IgD-negative memory B cell (primary cell): ENCODE results near the gene DYNLRB1. TPM values are rescaled to one million over a fixed set of nuclear protein-coding genes. Genes with fewer than 3 reads are reported as not detected.
A peak's percentile ranks its signal among the peaks of the same experiment; 100 is the strongest.

Experiments used
- H3K27ac Mint-ChIP-seq, 3 donors: one replicate each; pipeline ENCODE4 v1.8.0; 2020 to 2022; ENCODE audit warnings: mild to moderate bottlenecking in 3 of 3, mixed read lengths in 3 of 3, moderate library complexity in 1 of 3
- H3K27me3 Mint-ChIP-seq: one replicate; pipeline ENCODE4 v1.8.0; 2021; ENCODE audit warnings: mixed read lengths
- H3K36me3 Mint-ChIP-seq: one replicate; pipeline ENCODE4 v1.8.0; 2020; ENCODE audit warnings: mild to moderate bottlenecking, mixed read lengths
- H3K4me1 Mint-ChIP-seq, 3 donors: one replicate each; pipeline ENCODE4 v1.8.0; 2020 to 2022; ENCODE audit warnings: mixed read lengths in 3 of 3, mild to moderate bottlenecking in 1 of 3
- H3K4me3 Mint-ChIP-seq, 4 donors: one replicate each; pipeline ENCODE4 v1.8.0; 2020 to 2022; ENCODE audit warnings: mild to moderate bottlenecking in 4 of 4, mixed read lengths in 4 of 4, moderate library complexity in 3 of 4
- H3K9me3 Mint-ChIP-seq, 3 donors: one replicate each; pipeline ENCODE4 v1.8.0; 2020 to 2021; ENCODE audit warnings: mixed read lengths in 3 of 3, mild to moderate bottlenecking in 1 of 3
- polyA plus RNA-seq: library from polyadenylated mRNA; unstranded; fragments of 300-500 nt; fragmentation: Illumina TruSeq; gene quantifications from one replicate; pipeline ENCODE4 v1.2.3, GENCODE V29; 2021

DYNLRB1 gene
- polyA plus RNA-seq, 1 donor from 2014 or later, result 333 TPM

DNA sequence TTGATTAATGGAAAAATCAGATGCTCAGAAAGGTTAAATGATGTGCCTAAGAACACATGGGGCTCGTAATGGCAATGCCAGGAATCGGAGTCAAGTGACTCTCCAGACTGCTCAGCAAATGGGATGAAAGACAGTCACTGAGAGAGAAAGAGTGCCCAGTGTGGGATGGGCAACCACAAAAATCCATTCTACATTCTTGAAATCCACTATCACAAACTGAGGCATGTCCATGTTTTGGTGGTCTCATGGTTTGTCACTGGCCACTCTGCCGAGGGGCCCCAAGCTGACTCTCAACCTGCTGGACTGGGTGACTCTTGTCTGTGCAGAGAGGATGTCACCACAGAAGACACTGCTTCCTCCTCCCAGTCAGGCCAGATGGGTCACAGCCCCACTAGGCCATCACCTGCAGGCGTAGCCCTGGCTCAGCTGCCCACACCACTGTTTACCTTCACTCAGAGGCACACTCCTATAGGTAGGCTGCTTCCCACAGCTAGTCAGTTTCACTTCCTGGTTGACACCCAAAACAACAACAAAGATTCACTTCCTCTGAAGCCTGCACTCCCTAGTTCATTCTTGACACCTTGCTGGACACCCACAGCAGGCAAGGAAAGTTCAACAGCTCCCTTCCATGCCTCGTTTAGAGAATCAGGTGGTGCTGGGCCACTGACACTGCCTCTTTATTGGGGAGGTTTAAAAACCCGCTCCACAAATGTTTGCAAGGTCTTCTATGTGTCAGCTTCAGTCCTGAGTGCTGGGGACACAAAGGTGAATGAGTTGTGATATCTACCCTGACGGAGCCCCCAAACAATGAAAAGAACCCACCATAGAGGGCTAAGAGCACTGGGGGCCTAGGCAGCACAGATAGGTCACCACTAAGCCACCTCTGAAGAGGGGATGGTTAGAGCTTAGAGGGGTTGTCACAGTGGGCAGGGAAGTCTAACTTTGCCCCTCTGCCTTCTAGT lies 64.0 kb downstream of the DYNLRB1 start:
- H3K36me3 Mint-ChIP-seq, result peaks cover 4% of the 10 kb centered on the region
- peaks cover 20 to 32% (median 25%) of the 10 kb centered on the region in 3 donors for H3K4me1 Mint-ChIP-seq
- peak overlapping the region; percentile 87 to 97 (median 93) for H3K27ac Mint-ChIP-seq
- H3K9me3 Mint-ChIP-seq, result peaks cover 0 to 3% (median 2%) of the 10 kb centered on the region in 3 donors
- H3K27me3 Mint-ChIP-seq, result no peaks in the 10 kb centered on the region
- H3K4me3 Mint-ChIP-seq, result peak overlapping the region; percentile 30 to 63 (median 54)

DNA sequence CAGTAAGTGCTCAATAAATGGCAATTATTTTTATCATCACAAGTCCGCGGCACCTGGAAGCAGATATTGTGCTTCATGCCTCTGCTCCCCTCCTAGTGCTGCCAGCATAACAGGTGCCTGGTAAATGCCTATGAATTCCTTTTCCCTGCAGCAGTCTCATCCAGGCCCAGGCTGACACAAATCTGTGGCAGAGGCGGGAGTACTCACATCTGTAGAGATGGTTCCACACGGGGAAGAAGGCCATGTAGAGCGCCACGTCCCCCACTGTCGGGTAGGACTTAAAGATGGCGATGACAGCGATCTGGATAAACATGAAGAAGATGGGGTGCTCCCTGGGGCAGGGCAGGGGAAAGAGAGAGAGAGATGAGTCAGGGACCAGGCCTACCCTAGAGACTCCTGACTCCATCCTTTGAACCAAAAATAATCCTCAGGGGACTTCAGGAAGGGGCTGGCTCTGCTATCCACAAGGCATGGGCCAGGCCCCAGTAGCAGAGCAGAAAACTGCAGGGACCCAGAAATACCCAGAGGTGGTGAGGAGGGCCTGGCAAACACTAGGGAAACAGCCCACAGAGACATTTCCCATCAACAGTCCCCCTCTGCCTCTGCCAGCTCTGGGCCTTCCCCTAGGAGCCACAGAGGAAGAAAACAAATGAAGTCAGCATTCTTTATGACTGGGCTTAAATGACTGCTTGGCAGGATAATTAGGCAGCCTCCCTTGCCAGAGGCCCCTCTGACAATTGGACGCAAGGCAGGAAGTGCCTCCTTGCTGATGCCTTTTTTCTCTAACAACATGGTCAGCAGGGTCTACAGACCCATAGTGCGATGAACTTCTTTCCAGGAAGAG lies 65.3 kb downstream of the DYNLRB1 start:
- Mint-ChIP-seq H3K4me3 (no peak overlapping the region), H3K27ac (peak overlapping the region; percentile 55 to 84 (median 57)), H3K9me3 (peaks cover 0 to 3% (median 2%) of the 10 kb centered on the region in 3 donors), H3K4me1 (peaks cover 20 to 32% (median 25%) of the 10 kb centered on the region in 3 donors), H3K27me3 (no peaks in the 10 kb centered on the region), H3K36me3 (peaks cover 3% of the 10 kb centered on the region)

DNA sequence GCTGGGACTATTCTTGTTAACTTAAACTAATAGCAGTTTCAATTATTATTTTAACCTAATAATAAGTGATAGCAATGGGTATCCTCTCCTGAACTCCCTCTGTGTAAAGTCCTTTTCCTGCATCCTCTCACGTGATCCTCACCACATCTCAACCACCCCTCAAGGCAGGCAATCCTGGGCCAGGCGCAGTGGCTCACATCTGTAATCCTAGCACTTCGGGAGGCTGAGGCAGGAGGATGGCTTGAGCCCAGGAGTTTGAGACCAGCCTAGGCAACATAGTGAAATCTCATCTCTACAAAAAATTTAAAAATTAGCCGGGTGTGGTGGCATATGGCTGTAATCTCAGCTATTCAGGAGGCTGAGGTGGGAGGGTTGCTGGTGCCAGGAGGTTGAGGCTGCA lies 66.0 kb downstream of the DYNLRB1 start:
- Mint-ChIP-seq H3K9me3 (peaks cover 0 to 3% (median 2%) of the 10 kb centered on the region in 3 donors), H3K27me3 (no peaks in the 10 kb centered on the region), H3K4me1 (peaks cover 20 to 32% (median 25%) of the 10 kb centered on the region in 3 donors), H3K4me3 (peak overlapping the region in 1 of 4 donors; percentile 54), H3K36me3 (peaks cover 4% of the 10 kb centered on the region), H3K27ac (peak overlapping the region in 2 of 3 donors; percentile 57 to 76)

DNA sequence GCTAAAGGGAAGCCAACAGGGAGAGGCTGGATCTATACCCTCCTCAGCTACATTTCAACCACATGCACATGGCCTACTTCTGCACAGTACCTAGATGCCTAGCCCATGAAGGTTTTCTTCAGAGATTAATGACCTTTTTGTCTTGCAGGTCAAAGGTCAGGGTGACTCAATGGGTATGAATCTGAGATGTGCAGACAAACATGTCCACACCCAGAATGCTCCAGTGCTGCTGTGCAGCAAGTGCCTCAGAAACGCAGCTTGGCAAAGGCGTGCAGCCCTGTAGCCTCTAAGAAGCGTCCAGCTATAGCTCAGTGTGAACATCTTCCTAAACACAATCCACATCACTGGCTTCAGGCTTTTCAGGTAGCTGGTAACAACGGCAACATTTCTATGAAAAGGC lies 66.7 kb downstream of the DYNLRB1 start:
- Mint-ChIP-seq H3K27ac (peak overlapping the region in 1 of 3 donors; percentile 59), H3K27me3 (no peaks in the 10 kb centered on the region), H3K9me3 (peaks cover 0 to 3% (median 2%) of the 10 kb centered on the region in 3 donors), H3K4me3 (no peak overlapping the region), H3K4me1 (peaks cover 20 to 30% (median 22%) of the 10 kb centered on the region in 3 donors), H3K36me3 (peaks cover 9% of the 10 kb centered on the region)

DNA sequence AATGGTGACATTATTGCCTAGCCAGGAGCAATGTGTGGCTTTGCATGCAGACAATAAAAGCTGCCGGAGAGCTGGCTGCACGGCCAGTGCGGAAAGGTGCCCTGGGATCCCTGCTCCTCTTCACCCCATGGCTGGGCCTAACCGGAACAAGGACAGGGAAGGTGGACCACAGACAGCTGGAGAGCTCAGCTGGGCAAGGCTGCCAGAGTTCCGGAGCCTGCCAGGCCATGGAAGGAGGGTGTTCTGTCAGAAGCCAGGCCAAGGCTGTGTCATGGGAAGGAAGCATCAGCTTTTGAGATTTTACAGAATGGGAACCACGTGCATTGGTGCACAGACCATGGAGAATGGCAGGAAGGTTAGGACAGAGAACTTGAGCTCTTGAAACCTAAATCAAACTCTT lies 67.3 kb downstream of the DYNLRB1 start:
- Mint-ChIP-seq H3K36me3 (peaks cover 9% of the 10 kb centered on the region), H3K27ac (peak overlapping the region in 1 of 3 donors; percentile 59), H3K27me3 (no peaks in the 10 kb centered on the region), H3K9me3 (peaks cover 0 to 3% (median 2%) of the 10 kb centered on the region in 3 donors), H3K4me3 (no peak overlapping the region), H3K4me1 (peaks cover 16 to 23% (median 17%) of the 10 kb centered on the region in 3 donors)

DNA sequence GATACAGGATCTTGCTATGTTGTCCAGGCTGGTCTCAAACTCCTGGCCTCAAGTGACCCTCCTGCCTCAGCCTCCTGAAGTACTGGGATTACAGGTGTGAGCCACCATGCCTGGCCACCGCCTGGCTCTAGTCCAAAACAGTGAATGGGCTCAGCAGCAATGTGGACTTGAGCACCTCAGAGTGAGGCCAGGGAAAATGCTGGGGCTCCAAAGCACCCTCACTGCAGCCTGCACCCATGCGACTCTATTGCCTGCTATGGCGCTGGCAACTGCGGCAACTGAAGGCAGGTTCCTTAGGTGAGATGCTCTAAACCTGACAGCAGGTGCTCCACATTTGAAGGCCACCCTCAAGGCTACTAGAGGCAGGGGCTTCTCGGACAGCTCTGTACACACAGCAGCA lies 68.8 kb downstream of the DYNLRB1 start:
- no peak overlapping the region for H3K4me3 Mint-ChIP-seq
- peaks cover 6 to 13% (median 8%) of the 10 kb centered on the region in 3 donors for H3K4me1 Mint-ChIP-seq
- peaks cover 0 to 3% (median 2%) of the 10 kb centered on the region in 3 donors for H3K9me3 Mint-ChIP-seq
- H3K36me3 Mint-ChIP-seq, result peaks cover 9% of the 10 kb centered on the region
- no peaks in the 10 kb centered on the region for H3K27me3 Mint-ChIP-seq
- H3K27ac Mint-ChIP-seq, result no peak overlapping the region

DNA sequence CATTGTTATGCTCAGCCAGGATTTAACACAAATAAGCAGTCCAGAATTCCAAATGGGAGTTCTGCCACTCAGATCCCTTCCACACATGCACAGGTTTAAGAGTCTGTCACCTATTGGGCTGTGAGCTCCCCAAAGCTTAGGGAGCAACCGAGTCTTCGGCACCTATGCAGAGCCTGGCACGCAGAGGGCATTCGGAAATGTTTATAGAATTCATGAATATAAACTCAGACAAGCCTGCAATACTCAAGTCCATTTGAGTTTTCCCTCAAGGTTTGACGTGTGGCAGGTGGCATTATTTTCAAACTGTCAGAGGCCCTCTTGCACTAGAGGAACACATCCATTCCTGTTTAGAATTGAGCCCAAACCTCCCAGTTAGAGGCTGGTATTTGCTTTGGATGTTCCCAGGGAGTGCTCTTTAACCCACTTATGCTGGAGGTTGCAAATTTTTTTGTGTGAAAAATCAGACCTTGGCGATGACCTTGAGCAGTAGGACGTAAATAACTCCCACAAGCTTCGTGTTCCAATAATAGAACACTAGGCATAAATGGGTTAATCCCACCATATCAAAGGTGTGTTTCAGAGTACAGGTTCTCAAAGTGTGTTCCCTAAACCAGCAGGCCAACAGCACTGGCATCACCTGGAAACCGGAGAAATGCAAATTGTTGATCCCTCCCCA lies 70.4 kb downstream of the DYNLRB1 start:
- peaks cover 8% of the 10 kb centered on the region for H3K36me3 Mint-ChIP-seq
- no peaks in the 10 kb centered on the region for H3K9me3 Mint-ChIP-seq
- no peaks in the 10 kb centered on the region for H3K27me3 Mint-ChIP-seq
- H3K27ac Mint-ChIP-seq, result no peak overlapping the region
- no peak overlapping the region for H3K4me3 Mint-ChIP-seq
- H3K4me1 Mint-ChIP-seq, result peaks cover 0 to 3% (median 2%) of the 10 kb centered on the region in 3 donors

Other genes starting within 250 kb of the DYNLRB1 start
- gene AHCY, start 213.1 kb upstream of the DYNLRB1 start, polyA plus RNA-seq, result 27.3 TPM
- 33.7 TPM for gene ITCH, start 153.1 kb upstream of the DYNLRB1 start, polyA plus RNA-seq
- gene MAP1LC3A, start 42.3 kb downstream of the DYNLRB1 start, polyA plus RNA-seq, result 8.6 TPM
- 19.8 TPM for gene PIGU, start 160.7 kb downstream of the DYNLRB1 start, polyA plus RNA-seq
- 1.3 TPM for gene TP53INP2, start 187.9 kb downstream of the DYNLRB1 start, polyA plus RNA-seq